ENCODE measurements around the gene PEX7.

PEX7 gene

GRCh38 chr6:136775548-136775947 lies 46.8 kb upstream of the PEX7 start:
- no peak overlapping the region for H2BK15ac ChIP-seq (replicated peaks; ENCODE audit: low read depth)
- H3K36me3 ChIP-seq (ENCODE audit: control insufficient read depth, insufficient read depth, low read length): no peaks in the 10 kb centered on the region
- no peak overlapping the region for H2BK120ac ChIP-seq (ENCODE audit: low read depth, low read length)
- H2BK5ac ChIP-seq (ENCODE audit: low read length): no peak overlapping the region
- H3K56ac ChIP-seq (ENCODE audit: low read length): no peak overlapping the region
- H3K27me3 ChIP-seq (ENCODE audit: insufficient read depth, low read length, poor library complexity): no peaks in the 10 kb centered on the region
- H3K4ac ChIP-seq (ENCODE audit: low read depth, low read length): no peak overlapping the region
- no peak overlapping the region for H4K5ac ChIP-seq (ENCODE audit: low read length)
- no peaks in the 10 kb centered on the region for H3K4me1 ChIP-seq (ENCODE audit: control insufficient read depth, low read depth, low read length)
- no peak overlapping the region for H3K9ac ChIP-seq (ENCODE audit: low read length)
- no peak overlapping the region for H2AK5ac ChIP-seq (ENCODE audit: low read length)
- H3K79me2 ChIP-seq (ENCODE audit: control insufficient read depth, insufficient read depth, low read length): no peaks in the 10 kb centered on the region
- no peak overlapping the region for H3K4me2 ChIP-seq (ENCODE audit: low read length)
- no peak overlapping the region for H3K23ac ChIP-seq (ENCODE audit: low read length)
- H3K79me1 ChIP-seq (ENCODE audit: low read length): no peaks in the 10 kb centered on the region
- no peak overlapping the region for H4K8ac ChIP-seq (ENCODE audit: low read depth, low read length)
- H3K18ac ChIP-seq (ENCODE audit: low read length): no peak overlapping the region
- no peak overlapping the region for H3K4me3 ChIP-seq (ENCODE audit: low read length)
- WGBS (ENCODE audit: extremely low coverage, insufficient coverage, low lambda C conversion rate): no CpG with 5 or more reads among the region's 2 CpGs
- no peak for DNase-seq
- no peak overlapping the region for H3K27ac ChIP-seq (ENCODE audit: low read depth, low read length)

- Histone ChIP-seq H4K5ac (ENCODE audit: low read length) (no peak overlapping the region), H2BK15ac (replicated peaks; ENCODE audit: low read depth) (no peak overlapping the region), H3K4ac (ENCODE audit: low read depth, low read length) (no peak overlapping the region), H3K9ac (ENCODE audit: low read length) (no peak overlapping the region), H3K27ac (ENCODE audit: low read depth, low read length) (no peak overlapping the region), H4K8ac (ENCODE audit: low read depth, low read length) (no peak overlapping the region), H3K18ac (ENCODE audit: low read length) (no peak overlapping the region), H3K27me3 (ENCODE audit: insufficient read depth, low read length, poor library complexity) (no peaks in the 10 kb centered on the region), H2AK5ac (ENCODE audit: low read length) (no peak overlapping the region), H3K36me3 (ENCODE audit: control insufficient read depth, insufficient read depth, low read length) (no peaks in the 10 kb centered on the region), H2BK120ac (ENCODE audit: low read depth, low read length) (no peak overlapping the region), H3K23ac (ENCODE audit: low read length) (no peak overlapping the region), H3K56ac (ENCODE audit: low read length) (no peak overlapping the region), H3K79me2 (ENCODE audit: control insufficient read depth, insufficient read depth, low read length) (no peaks in the 10 kb centered on the region), H3K4me2 (ENCODE audit: low read length) (no peak overlapping the region), H3K4me3 (ENCODE audit: low read length) (no peak overlapping the region), H2BK5ac (ENCODE audit: low read length) (no peak overlapping the region), H3K4me1 (ENCODE audit: control insufficient read depth, low read depth, low read length) (no peaks in the 10 kb centered on the region), H3K79me1 (ENCODE audit: low read length) (no peaks in the 10 kb centered on the region)
- no peak for DNase-seq
- WGBS (ENCODE audit: extremely low coverage, insufficient coverage, low lambda C conversion rate): no CpG with 5 or more reads among the region's 3 CpGs
These were observed 44.7 kb upstream of the PEX7 start for GRCh38 chr6:136777651-136778050.

- Histone ChIP-seq H3K4me1 (ENCODE audit: control insufficient read depth, low read depth, low read length) (no peaks in the 10 kb centered on the region), H3K18ac (ENCODE audit: low read length) (peak overlapping the region; percentile 51), H3K9ac (ENCODE audit: low read length) (no peak overlapping the region), H3K79me1 (ENCODE audit: low read length) (no peaks in the 10 kb centered on the region), H3K4me2 (ENCODE audit: low read length) (no peak overlapping the region), H2BK15ac (replicated peaks; ENCODE audit: low read depth) (no peak overlapping the region), H3K56ac (ENCODE audit: low read length) (no peak overlapping the region), H4K8ac (ENCODE audit: low read depth, low read length) (no peak overlapping the region), H3K23ac (ENCODE audit: low read length) (no peak overlapping the region), H2BK120ac (ENCODE audit: low read depth, low read length) (no peak overlapping the region), H3K36me3 (ENCODE audit: control insufficient read depth, insufficient read depth, low read length) (no peaks in the 10 kb centered on the region), H3K27me3 (ENCODE audit: insufficient read depth, low read length, poor library complexity) (no peaks in the 10 kb centered on the region), H2BK5ac (ENCODE audit: low read length) (no peak overlapping the region), H3K4ac (ENCODE audit: low read depth, low read length) (no peak overlapping the region), H3K4me3 (ENCODE audit: low read length) (no peak overlapping the region), H3K79me2 (ENCODE audit: control insufficient read depth, insufficient read depth, low read length) (no peaks in the 10 kb centered on the region), H3K27ac (ENCODE audit: low read depth, low read length) (no peak overlapping the region), H2AK5ac (ENCODE audit: low read length) (no peak overlapping the region), H4K5ac (ENCODE audit: low read length) (no peak overlapping the region)
- DNase-seq: no peak
- WGBS (ENCODE audit: extremely low coverage, insufficient coverage, low lambda C conversion rate): no CpG with 5 or more reads among the region's 1 CpG
These were observed 42.7 kb upstream of the PEX7 start for GRCh38 chr6:136779682-136780081.

- Histone ChIP-seq H2BK15ac (replicated peaks; ENCODE audit: low read depth) (no peak overlapping the region), H3K18ac (ENCODE audit: low read length) (no peak overlapping the region), H3K4me2 (ENCODE audit: low read length) (no peak overlapping the region), H3K4me3 (ENCODE audit: low read length) (no peak overlapping the region), H3K79me1 (ENCODE audit: low read length) (no peaks in the 10 kb centered on the region), H3K23ac (ENCODE audit: low read length) (no peak overlapping the region), H2BK5ac (ENCODE audit: low read length) (no peak overlapping the region), H2BK120ac (ENCODE audit: low read depth, low read length) (no peak overlapping the region), H3K79me2 (ENCODE audit: control insufficient read depth, insufficient read depth, low read length) (no peaks in the 10 kb centered on the region), H4K8ac (ENCODE audit: low read depth, low read length) (no peak overlapping the region), H3K36me3 (ENCODE audit: control insufficient read depth, insufficient read depth, low read length) (no peaks in the 10 kb centered on the region), H3K4ac (ENCODE audit: low read depth, low read length) (no peak overlapping the region), H4K5ac (ENCODE audit: low read length) (no peak overlapping the region), H3K56ac (ENCODE audit: low read length) (no peak overlapping the region), H3K4me1 (ENCODE audit: control insufficient read depth, low read depth, low read length) (no peaks in the 10 kb centered on the region), H3K27me3 (ENCODE audit: insufficient read depth, low read length, poor library complexity) (no peaks in the 10 kb centered on the region), H3K9ac (ENCODE audit: low read length) (no peak overlapping the region), H3K27ac (ENCODE audit: low read depth, low read length) (no peak overlapping the region), H2AK5ac (ENCODE audit: low read length) (no peak overlapping the region)
- no peak for DNase-seq
- no CpG with 5 or more reads among the region's 3 CpGs for WGBS (ENCODE audit: extremely low coverage, insufficient coverage, low lambda C conversion rate)
These were observed 41.4 kb upstream of the PEX7 start for GRCh38 chr6:136780972-136781371.

- no peak overlapping the region for H3K23ac ChIP-seq (ENCODE audit: low read length)
- H3K4me1 ChIP-seq (ENCODE audit: control insufficient read depth, low read depth, low read length): no peaks in the 10 kb centered on the region
- no peak overlapping the region for H2BK5ac ChIP-seq (ENCODE audit: low read length)
- DNase-seq: peak; percentile 65
- no peak overlapping the region for H3K56ac ChIP-seq (ENCODE audit: low read length)
- no peak overlapping the region for H3K4me2 ChIP-seq (ENCODE audit: low read length)
- WGBS (ENCODE audit: extremely low coverage, insufficient coverage, low lambda C conversion rate): no CpG with 5 or more reads among the region's 1 CpG
- H4K5ac ChIP-seq (ENCODE audit: low read length): no peak overlapping the region
- H3K36me3 ChIP-seq (ENCODE audit: control insufficient read depth, insufficient read depth, low read length): no peaks in the 10 kb centered on the region
- H3K27me3 ChIP-seq (ENCODE audit: insufficient read depth, low read length, poor library complexity): no peaks in the 10 kb centered on the region
- H3K4ac ChIP-seq (ENCODE audit: low read depth, low read length): no peak overlapping the region
- no peak overlapping the region for H2BK120ac ChIP-seq (ENCODE audit: low read depth, low read length)
- no peak overlapping the region for H3K18ac ChIP-seq (ENCODE audit: low read length)
- H3K4me3 ChIP-seq (ENCODE audit: low read length): no peak overlapping the region
- H3K79me1 ChIP-seq (ENCODE audit: low read length): no peaks in the 10 kb centered on the region
- H4K8ac ChIP-seq (ENCODE audit: low read depth, low read length): no peak overlapping the region
- peak overlapping the region; percentile 45 for H2BK15ac ChIP-seq (replicated peaks; ENCODE audit: low read depth)
- H3K79me2 ChIP-seq (ENCODE audit: control insufficient read depth, insufficient read depth, low read length): no peaks in the 10 kb centered on the region
- no peak overlapping the region for H3K27ac ChIP-seq (ENCODE audit: low read depth, low read length)
- H3K9ac ChIP-seq (ENCODE audit: low read length): no peak overlapping the region
- H2AK5ac ChIP-seq (ENCODE audit: low read length): no peak overlapping the region
These were observed 40.2 kb upstream of the PEX7 start for GRCh38 chr6:136782021-136782770.

- WGBS (ENCODE audit: extremely low coverage, insufficient coverage, low lambda C conversion rate): no CpG with 5 or more reads among the region's 6 CpGs
- Histone ChIP-seq H3K56ac (ENCODE audit: low read length) (no peak overlapping the region), H2BK5ac (ENCODE audit: low read length) (no peak overlapping the region), H3K18ac (ENCODE audit: low read length) (no peak overlapping the region), H3K79me1 (ENCODE audit: low read length) (no peaks in the 10 kb centered on the region), H3K36me3 (ENCODE audit: control insufficient read depth, insufficient read depth, low read length) (no peaks in the 10 kb centered on the region), H4K5ac (ENCODE audit: low read length) (no peak overlapping the region), H2BK15ac (replicated peaks; ENCODE audit: low read depth) (no peak overlapping the region), H3K4me1 (ENCODE audit: control insufficient read depth, low read depth, low read length) (no peaks in the 10 kb centered on the region), H3K23ac (ENCODE audit: low read length) (no peak overlapping the region), H3K9ac (ENCODE audit: low read length) (no peak overlapping the region), H3K4ac (ENCODE audit: low read depth, low read length) (no peak overlapping the region), H3K27ac (ENCODE audit: low read depth, low read length) (no peak overlapping the region), H4K8ac (ENCODE audit: low read depth, low read length) (no peak overlapping the region), H3K4me2 (ENCODE audit: low read length) (no peak overlapping the region), H3K27me3 (ENCODE audit: insufficient read depth, low read length, poor library complexity) (no peaks in the 10 kb centered on the region), H2BK120ac (ENCODE audit: low read depth, low read length) (no peak overlapping the region), H2AK5ac (ENCODE audit: low read length) (no peak overlapping the region), H3K4me3 (ENCODE audit: low read length) (no peak overlapping the region), H3K79me2 (ENCODE audit: control insufficient read depth, insufficient read depth, low read length) (no peaks in the 10 kb centered on the region)
- DNase-seq: no peak
These were observed 39.4 kb upstream of the PEX7 start for GRCh38 chr6:136783021-136783420.

Measured in mesendoderm (in vitro differentiated cells).